Occipital lobe (tissue), 2 donors: ENCODE data around the gene CABCOCO1. TPM values are rescaled to one million over a fixed set of nuclear protein-coding genes. Genes with fewer than 3 reads are reported as not detected.

Experiments
- DNase-seq: peaks from one replicate; lab custom pipeline; 2025; lab: John Stamatoyannopoulos, UW
- total RNA-seq: library from RNA; depleted of rRNA; stranded (reverse); fragments of >200 nt; gene quantifications from one replicate; pipeline ENCODE4 v1.2.3, GENCODE V29; 2014

CABCOCO1 gene
- 3.4 TPM for total RNA-seq

- peak; percentile 71 for DNase-seq
These were observed at the start of gene CABCOCO1 for GRCh38 chr10:61662794-61663259. TSS of gene CABCOCO1 (plus strand) at chr10:61662929. CDS start at chr10:61662973, 44 bp downstream.

- DNase-seq, result no peak
These were observed 49.1 kb upstream of the CABCOCO1 start for GRCh38 chr10:61613665-61614064.

GRCh38 chr10:61616611-61617010 lies 46.1 kb upstream of the CABCOCO1 start:
- no peak for DNase-seq

GRCh38 chr10:61617180-61617579 lies 45.5 kb upstream of the CABCOCO1 start:
- no peak for DNase-seq

- DNase-seq, result no peak
These were observed 45.1 kb upstream of the CABCOCO1 start for GRCh38 chr10:61617586-61617985.

GRCh38 chr10:61618388-61618961 lies 44.3 kb upstream of the CABCOCO1 start:
- DNase-seq, result no peak

GRCh38 chr10:61620506-61620905 lies 42.2 kb upstream of the CABCOCO1 start:
- DNase-seq, result no peak

- DNase-seq, result no peak
These were observed 41.1 kb upstream of the CABCOCO1 start for GRCh38 chr10:61621605-61622051.

GRCh38 chr10:61623161-61623560 lies 39.6 kb upstream of the CABCOCO1 start:
- no peak for DNase-seq

- DNase-seq, result no peak
These were observed 36.5 kb upstream of the CABCOCO1 start for GRCh38 chr10:61626209-61626608.

- DNase-seq, result no peak
These were observed 35.5 kb upstream of the CABCOCO1 start for GRCh38 chr10:61627266-61627665.

GRCh38 chr10:61628151-61628874 lies 34.4 kb upstream of the CABCOCO1 start:
- DNase-seq, result no peak

GRCh38 chr10:61628875-61629513 lies 33.7 kb upstream of the CABCOCO1 start:
- peak; percentile 20 for DNase-seq

- no peak for DNase-seq
These were observed 33.2 kb upstream of the CABCOCO1 start for GRCh38 chr10:61629576-61629975.

GRCh38 chr10:61632057-61632670 lies 30.6 kb upstream of the CABCOCO1 start:
- no peak for DNase-seq

GRCh38 chr10:61633665-61634064 lies 29.1 kb upstream of the CABCOCO1 start:
- DNase-seq, result no peak

GRCh38 chr10:61634746-61635145 lies 28.0 kb upstream of the CABCOCO1 start:
- no peak for DNase-seq

GRCh38 chr10:61635471-61635870 lies 27.3 kb upstream of the CABCOCO1 start:
- no peak for DNase-seq

GRCh38 chr10:61635932-61636331 lies 26.8 kb upstream of the CABCOCO1 start:
- no peak for DNase-seq

- no peak for DNase-seq
These were observed 22.8 kb upstream of the CABCOCO1 start for GRCh38 chr10:61639952-61640351.

- no peak for DNase-seq
These were observed 21.9 kb upstream of the CABCOCO1 start for GRCh38 chr10:61640856-61641255.

GRCh38 chr10:61642150-61642571 lies 20.6 kb upstream of the CABCOCO1 start:
- DNase-seq, result no peak
